GM19452 (cell line): ENCODE data around the gene MRTFA.
"Not testable (repeated sequence)": the region's sequence is repeated elsewhere in the genome, so short reads cannot be mapped to it uniquely, and the experiment has no call there.

Experiments used
- ATAC-seq: cut with Tn5 transposase; IDR thresholded peaks from one replicate; pipeline ENCODE4 v1.9.1; 2021; ENCODE audit not compliant: unreplicated experiment

MRTFA gene

DNA sequence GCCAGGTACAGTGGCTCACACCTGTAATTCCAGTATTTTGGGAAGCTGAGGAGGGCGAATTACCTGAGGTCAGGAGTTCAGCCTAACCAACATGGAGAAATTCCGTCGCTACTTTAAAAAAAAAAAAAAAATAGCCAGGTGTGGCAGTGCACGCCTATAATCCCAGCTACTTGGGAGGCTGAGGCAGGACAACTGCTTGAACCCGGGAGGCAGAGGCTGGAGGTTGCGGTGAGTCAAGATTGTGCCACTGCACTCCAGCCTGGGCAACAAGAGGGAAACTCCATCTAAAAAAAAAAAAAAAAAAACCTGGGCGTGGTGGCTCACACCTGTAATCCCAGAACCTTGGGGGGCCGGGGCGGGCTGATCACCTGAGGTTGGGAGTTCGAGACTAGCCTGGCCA is 37.8 kb downstream of the MRTFA start:
- not testable (repeated sequence) for ATAC-seq

DNA sequence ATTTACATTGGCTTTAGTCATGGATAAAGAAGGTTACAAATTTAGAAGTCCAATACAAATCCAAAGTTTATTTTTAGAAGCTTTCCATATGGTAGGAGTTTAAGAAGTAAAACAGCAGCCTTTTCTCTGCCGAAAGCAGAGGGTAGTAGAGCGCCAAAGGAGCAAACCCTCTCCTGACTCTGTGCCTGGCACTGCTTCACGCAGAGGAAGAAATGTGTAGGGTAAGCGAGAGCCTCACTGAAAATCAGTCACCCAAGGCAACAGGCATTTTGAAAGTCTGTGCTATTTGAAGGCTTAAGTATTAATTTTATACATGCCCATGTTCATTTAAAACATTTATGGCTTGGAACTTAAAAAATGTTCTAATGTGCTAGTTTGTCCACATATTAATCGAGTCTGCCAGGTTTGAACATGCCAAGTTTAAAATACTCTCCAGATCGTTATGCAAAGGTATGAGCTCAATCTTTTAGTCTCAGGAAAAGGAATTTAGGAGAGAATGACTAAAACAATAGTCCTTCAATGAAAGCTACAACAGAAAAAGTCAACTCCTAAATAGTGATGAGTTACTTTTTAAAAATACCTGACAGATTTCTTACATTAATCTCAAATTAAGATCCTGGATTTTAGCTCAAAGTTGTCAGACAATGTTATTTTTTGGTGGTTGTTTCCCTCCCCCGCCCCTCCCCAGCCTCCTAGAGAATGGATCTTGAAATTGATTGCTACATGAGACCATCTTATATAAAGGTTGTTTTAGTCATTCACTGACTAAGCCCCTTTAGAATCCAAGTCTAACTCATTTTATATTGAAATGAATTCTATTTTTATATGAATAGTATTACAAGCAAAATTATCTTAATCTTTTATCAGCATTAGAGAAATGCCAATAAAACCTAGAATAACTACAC is 38.7 kb downstream of the MRTFA start:
- ATAC-seq = no peak

DNA sequence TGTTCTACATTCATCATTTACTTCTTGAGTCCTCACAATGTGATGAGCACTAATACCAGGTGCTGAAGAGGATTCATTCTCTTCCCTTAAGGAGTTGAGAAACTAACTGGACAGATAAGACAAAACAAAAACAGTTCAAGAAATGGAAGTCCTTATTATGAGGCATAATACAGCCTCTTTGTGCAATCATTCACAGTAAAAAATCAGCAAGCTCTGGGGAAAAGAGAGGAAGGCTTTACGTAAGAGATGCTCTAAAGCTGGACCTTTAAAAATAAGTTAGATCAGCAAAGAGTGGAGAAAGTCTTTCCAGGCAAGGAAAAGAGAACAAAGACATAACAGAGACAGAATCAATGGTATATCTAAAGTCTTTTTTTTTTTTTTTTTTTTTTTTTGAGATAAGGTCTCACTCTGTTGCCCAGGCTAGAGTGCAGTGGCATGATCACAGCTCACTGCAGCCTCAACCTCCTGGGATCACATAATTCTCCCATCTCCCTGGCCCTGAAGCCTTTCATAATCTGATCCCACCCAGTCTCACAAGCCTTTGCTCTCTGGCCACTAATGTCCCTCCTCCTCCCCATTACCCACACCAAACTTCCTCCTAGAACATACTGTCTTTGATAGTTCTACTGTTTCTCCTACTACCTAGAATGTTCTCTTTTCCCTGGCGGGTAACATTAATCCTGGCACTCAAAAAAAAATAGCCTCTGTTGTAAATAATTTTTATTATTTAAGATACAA is 40.9 kb downstream of the MRTFA start:
- no peak for ATAC-seq

DNA sequence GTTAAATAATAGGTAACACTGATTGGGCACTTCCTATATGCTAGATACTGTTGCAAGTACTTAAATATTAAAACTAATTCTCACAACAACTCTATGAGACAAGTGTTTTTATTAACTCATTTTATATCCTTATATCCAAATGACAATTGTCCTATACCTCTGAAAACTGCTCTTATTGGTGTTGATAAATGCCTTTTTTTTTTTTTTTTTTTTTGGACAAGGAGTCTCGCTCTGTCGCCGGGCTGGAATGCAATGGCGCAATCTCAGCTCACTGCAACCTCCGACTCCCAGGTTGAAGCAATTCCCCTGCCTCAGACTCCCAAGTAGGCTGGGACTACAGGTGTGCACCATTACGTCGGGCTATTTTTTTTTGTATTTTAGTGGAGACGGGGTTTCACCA is 41.6 kb downstream of the MRTFA start:
- ATAC-seq = no peak

DNA sequence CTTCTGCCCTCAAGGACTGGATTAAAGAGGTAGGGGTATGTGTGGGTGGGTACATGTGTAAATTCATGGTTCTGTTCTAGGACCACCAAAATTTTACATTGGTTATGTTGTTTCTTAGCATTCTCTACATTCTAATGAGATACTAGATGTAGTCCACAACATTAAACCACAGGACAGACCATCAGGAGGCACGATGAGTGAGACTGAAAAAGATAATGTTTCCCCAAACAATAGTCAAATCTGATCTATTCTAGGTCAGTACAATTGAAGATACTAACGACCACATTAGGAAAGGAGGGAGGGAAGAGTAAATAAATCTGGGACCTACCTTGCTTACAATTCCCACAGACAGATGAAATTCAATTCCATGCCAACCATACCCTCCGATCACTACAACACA is 42.2 kb downstream of the MRTFA start:
- no peak for ATAC-seq

DNA sequence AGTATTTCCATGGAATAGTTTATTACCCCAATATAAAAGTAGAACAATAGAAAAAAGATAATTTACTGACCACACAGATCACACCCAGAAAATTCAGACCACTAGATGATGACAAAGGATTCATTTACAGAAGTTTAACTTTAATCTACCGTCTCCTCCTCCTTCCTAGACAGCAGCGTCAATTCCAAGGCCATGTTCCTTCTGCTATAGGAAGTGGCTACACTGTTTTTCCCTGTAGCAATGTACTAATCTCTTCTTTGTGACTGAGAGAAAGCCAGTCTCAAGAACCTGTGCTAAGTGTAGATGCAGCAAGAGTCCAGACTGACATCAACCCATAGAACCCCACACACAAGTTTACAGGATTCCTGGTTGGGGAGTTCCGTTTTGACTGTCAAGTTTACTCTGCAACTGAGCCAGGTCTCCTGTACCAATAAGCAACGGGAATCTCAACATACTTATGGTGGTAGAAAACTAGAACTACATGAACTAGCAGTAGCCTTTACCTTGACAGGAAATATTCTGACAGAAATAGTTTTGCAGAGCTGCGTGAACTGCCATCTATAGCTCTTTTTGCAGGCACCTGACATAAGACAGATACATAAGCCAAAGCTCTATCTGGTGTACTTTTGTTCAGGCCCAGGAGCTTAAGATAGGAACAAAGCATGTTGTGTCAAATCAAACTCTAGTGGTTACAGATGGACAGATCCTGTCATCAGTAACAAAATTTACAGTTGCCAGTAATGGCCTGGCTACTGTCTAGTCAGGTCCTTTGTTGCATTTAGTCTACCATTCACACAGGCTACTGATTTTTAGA is 42.9 kb downstream of the MRTFA start:
- ATAC-seq = no peak

DNA sequence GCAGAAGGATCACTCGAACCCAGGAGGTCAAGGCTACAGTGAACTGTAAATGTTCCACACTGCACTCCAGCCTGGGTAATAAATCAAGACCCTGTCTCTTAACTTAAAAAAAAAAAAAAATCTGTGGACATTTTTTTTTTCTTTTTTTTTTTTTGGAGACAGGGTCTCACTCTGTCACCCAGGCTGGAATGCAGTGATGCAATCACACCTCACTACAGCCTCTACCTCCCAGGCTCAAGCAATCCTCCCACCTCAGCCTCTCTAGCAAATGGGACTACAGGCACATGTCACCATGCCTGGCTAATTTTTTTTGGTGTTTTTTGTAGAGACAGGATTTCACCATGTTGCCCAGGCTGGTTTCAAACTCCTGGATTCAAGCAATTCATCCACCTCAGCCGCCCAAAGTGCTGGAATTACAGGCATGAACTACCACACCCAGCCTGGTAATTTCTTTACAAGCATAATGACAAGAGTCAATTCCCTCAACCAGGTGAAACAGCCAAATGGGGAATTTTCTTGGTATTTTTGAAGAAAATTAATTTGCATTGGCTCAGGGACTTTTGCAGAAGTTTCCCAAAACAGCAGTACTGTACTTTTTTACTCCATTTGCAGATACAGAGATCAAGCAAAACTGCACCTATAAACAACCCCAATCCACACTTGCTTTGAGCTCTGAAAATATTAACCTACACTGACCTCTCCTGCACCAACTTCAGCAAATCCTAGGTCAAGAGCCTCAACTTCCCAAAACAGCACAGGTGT is 44.0 kb downstream of the MRTFA start:
- no peak for ATAC-seq

DNA sequence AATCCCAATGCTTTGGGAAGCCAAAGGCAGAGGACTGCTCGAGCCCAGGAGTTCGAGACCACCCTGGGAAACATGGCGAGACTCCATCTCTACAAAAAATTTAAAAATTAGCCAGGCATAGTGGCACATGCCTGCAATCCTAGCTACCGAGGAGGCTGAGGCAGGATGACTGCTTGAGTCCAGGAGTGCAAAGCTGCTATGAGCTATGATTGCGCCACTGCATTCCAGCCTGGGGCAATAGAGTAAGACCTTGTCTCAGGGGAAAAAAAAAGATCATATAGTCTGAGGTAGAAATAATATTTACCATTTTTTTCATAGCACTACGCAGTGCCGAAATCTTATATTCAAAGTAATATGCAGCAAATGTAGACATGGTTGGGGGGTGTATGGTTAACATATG is 47.8 kb downstream of the MRTFA start:
- ATAC-seq = no peak

DNA sequence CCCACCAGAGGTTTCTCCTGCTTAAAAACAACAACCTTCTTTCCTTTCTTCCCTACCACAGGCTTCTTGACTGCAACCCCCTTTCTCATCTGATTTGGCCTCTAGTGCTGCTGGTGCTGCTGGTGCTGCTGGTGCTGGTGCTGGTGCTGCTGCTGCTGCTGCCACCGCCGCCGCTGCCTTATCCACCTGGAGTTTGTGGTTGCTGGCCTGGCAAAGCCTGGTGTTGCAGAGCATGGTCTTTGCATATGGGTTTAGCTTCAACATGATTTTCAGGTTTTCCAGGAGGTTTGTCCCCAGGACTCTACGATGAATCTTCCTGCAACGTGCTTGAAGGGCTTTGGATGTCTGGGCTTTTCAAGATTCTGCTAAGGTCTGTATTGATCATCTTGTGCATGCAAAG is 49.7 kb downstream of the MRTFA start:
- ATAC-seq = no peak

DNA sequence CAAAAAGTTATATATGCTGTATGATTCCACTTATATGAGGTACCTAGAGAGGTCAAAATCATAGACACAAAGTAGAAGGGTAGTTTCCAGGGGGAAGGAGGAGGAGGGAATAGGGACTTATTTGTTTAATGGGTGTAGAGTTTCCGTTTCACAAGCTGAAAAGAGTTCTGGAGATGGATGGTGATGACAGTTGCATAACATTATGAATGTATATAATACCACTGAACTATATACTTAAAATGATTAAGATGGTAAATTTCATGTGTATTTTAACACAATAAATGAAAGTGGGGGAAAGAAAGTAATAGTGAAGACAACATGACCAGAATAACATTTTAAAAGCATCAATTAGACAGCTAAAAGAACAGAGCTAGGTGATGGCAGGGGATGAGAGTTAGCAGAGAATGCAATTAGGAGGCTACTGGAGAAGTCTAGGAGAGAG is 51.2 kb downstream of the MRTFA start:
- ATAC-seq = no peak

DNA sequence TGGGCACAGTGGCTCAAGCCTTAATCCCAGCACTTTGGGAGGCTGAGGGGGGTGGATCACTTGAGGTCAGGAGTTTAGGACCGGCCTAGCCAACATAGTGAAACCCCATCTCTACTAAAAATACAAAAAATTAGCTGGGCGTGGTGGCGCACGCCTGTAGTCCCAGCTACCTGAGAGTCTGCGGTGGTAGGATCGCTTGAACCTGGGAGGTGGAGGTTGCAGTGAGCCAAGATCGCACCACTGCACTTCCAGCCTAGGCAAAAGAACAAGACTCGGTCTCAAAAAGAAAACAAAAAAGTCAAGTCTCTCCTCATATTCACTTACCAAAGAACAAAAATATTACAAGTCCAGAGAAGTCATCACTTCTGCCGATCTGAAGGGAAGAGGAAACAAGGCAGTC is 51.8 kb downstream of the MRTFA start:
- not testable (repeated sequence) for ATAC-seq

DNA sequence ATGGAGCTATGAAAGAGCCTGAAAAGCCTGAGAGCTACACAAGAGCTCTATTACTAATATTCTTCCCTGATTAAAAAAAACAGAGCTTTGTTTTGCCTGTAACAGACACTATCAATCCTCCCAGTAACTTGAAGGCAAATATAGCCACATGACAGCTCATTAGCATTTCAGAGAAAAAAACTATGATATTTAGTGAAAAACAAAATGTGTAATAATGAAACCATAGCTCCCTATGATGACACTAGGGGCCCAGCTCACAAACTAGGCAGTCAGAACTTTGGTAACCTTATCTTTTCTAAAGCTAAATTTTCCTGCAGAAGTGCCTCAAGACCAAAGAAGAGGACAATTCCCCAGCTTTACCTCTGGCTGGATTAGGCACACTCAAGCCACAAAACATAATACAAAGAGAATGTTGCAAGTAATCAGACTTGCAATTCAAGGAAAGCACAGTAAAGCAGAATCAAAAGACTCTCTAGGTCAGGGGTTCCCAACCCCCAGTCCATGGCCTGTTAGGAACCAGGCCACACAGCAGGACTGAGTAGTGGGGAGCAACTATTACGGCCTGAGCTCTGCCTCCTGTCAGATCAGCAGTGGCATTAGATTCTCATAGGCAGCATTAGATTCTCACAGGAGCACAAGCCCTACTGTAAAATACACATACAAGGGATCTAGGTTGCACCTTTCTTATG is 53.3 kb downstream of the MRTFA start:
- ATAC-seq = no peak

DNA sequence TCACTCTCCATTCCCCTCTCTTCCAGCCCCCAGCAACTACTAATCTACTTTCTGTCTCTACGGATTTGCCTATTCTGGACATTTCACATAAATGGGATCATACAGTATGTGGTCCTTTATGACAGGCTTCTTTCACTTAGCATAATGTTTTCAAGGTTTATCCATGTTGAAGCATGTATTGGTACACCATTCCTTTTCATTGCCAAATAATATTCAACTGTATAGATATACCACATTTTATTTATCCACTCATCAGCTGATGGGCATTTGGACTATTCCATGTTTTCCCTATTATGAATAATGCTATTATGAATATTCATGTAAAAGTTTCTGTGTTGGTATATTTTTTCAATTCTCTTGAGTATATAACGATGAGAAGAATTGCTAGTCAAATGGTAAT is 54.5 kb downstream of the MRTFA start:
- no peak for ATAC-seq

DNA sequence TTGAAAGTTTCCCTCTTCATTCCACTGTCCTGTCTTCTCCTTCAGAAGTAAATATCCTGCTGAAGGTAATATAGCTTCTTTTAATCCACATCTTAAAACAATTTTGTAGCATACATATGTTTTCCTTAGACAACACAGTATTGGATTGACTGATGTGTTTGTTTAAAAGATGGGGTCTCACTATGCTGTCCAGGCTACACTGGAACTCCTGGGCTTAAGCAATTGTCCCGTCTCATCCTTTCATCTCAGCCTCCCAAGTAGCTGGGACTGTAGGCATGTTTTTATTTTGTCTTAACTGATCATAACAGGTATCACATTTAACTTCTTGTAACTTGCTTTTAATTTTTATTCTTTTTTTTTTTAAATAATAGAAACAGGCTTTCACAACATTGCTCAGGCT is 55.9 kb downstream of the MRTFA start:
- ATAC-seq = no peak

DNA sequence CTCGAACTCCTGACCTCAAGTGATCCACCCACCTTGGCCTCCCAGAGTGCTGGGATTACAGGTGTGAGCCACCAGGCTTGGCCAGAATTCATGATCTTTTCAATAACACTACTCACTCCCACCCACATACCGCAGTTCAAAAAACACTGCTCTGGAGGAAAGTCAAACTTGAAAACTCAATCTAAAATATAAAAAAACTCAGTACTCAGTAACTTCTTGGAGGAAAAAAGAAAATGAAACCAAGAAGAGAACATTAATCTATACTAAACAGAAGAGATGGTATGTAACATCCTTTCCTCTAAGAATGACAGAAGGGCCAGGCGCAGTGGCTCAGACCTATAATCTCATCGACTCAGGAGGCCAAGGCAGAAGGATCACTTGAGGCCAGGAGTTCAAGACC is 58.3 kb downstream of the MRTFA start:
- ATAC-seq = no peak

DNA sequence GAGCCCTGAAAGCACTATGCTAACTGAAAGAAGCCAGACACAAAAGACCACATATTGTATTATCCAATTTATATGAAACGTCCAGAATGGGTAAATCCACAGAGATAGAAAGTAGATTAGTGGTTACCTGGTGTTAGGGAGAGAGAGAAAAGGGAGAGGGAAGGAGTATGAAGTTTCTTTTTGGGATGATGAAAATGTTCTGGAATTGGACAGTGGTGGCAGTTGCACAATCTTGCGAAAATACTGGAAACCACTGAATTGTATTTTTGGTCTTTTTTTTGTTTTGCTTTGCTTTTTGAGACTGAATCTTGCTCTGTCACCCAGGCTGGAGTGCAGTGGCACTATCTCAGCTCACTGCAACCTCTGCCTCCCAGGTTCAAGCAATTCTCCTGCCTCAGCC is 63.5 kb downstream of the MRTFA start:
- no peak for ATAC-seq

DNA sequence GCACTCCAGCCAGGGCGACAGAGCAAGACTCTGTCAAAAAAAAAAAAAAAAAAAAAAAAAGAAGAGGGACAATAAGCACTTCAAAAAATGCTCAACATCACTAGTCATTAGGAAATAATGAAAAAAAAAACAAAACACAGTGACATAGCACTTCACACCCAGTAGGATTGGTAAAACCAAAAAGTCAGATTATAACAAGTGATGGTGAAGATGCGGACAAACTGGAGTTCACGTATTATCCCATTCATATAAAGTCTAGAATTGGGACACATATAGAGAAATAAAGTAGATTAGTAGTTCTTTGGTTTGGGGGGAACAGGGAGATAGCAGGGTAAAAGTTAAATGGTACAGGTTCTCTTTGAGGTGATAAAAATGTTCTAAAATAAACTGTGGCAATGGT is 64.6 kb downstream of the MRTFA start:
- no peak for ATAC-seq

DNA sequence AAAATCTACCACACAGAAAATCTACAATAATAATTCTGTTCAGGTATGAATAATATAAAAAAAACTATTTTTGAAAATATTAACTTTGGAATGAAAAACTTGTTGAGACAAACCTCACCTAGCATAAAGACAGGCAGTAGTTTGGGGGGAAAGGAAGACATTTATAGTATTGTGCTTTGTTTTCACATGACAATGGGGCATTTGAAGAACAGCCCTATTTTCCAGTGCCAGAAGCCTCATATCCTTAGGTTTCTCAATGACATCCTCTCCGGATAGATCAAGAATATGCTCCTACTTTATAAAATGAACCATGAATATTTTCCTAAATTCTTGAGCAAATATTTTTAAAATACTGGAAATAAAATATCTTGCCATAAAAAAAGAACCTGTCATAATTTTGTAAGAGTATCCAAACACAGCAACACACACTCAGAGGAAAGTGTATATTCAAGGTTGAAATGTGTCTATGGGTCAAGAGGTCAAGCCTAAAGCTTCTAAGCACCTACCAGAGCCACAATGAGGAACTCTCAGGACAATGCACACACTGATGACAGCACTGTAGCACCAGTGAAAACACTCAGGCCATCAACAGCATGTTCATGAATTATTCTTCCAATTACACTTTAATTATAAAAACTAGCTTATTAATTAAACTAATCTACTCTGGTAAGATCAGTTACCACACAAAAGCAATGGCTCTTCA is 68.7 kb downstream of the MRTFA start:
- ATAC-seq = no peak

DNA sequence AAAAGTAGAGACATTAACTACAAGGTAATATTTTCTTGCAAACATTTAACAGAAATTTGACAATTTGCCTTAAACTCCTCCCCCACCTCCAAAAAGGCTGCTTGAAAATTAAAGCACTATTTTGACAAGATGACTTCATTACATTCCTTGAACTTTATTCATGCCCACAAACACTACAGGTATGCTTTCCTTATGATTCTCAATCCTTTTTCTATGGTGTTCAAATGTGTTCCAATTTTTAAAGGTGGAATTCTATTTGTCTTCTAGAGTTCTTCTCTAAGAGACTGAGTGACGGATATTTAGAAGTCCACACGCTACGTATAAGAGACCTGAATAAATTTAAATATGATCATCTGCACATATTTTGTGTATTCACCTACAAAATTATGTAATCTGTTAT is 69.4 kb downstream of the MRTFA start:
- ATAC-seq = no peak
